Loucy (cell line): ENCODE results near the gene TTC24.

ENCODE experiments used
- EZH2phosphoT487 ChIP-seq: fragments of 200-600 bp; IDR thresholded peaks from 2 replicates; pipeline ENCODE4 v1.6.1; 2018; ENCODE audit warnings: antibody characterized with exemption, mild to moderate bottlenecking, moderate library complexity, borderline replicate concordance
- TF ChIP-seq, protein P1 (sequence below): fragments of 200-600 bp; sonication (generic); conservative IDR thresholded peaks from 2 replicates; pipeline ENCODE4 v1.5.1; 2014; ENCODE audit warnings: mild to moderate bottlenecking, antibody characterized with exemption, low read length

DNA sequence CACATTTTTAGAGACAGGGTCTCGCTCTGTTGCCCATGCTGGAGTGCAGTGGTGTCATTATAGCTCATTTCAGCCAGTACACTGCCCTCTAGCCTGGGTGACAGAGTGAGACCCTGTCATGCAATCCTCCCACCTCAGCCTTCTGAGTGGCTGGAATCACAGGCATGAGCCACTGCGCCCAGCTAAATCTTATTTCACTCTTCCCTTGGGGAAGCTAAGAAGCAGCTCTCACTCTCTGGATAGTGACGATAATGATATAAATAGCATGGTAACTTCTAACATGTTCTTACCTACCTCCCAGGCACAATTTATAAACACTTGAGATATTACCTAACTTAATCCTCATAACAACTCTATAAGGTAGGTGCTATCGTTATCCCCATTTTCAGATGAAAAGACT lies 32.1 kb upstream of the TTC24 start:
- no peak for TF ChIP-seq EZH2phosphoT487
- TF ChIP-seq, protein P1, sequence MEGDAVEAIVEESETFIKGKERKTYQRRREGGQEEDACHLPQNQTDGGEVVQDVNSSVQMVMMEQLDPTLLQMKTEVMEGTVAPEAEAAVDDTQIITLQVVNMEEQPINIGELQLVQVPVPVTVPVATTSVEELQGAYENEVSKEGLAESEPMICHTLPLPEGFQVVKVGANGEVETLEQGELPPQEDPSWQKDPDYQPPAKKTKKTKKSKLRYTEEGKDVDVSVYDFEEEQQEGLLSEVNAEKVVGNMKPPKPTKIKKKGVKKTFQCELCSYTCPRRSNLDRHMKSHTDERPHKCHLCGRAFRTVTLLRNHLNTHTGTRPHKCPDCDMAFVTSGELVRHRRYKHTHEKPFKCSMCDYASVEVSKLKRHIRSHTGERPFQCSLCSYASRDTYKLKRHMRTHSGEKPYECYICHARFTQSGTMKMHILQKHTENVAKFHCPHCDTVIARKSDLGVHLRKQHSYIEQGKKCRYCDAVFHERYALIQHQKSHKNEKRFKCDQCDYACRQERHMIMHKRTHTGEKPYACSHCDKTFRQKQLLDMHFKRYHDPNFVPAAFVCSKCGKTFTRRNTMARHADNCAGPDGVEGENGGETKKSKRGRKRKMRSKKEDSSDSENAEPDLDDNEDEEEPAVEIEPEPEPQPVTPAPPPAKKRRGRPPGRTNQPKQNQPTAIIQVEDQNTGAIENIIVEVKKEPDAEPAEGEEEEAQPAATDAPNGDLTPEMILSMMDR = no peak
